Fibroblast of pulmonary artery (primary cell): Measurements from ENCODE around the gene COL6A1.

Experiments used
- DNase-seq: peaks from one replicate; pipeline ENCODE4 v3.0.0-alpha.2; 2010; ENCODE audit warnings: low read depth
- H3K4me3 ChIP-seq: replicated peaks from 2 replicates; pipeline ENCODE4 v1.5.1; 2011; ENCODE audit warnings: low read depth, mild to moderate bottlenecking, control low read depth, low read length, moderate library complexity
- TF ChIP-seq, protein P1 (sequence below): IDR thresholded peaks from 2 replicates; pipeline ENCODE4 v1.5.1; 2011; ENCODE audit warnings: mild to moderate bottlenecking, control low read depth, low read length, inconsistent platforms; ENCODE audit errors: missing control alignments

COL6A1 gene

DNA sequence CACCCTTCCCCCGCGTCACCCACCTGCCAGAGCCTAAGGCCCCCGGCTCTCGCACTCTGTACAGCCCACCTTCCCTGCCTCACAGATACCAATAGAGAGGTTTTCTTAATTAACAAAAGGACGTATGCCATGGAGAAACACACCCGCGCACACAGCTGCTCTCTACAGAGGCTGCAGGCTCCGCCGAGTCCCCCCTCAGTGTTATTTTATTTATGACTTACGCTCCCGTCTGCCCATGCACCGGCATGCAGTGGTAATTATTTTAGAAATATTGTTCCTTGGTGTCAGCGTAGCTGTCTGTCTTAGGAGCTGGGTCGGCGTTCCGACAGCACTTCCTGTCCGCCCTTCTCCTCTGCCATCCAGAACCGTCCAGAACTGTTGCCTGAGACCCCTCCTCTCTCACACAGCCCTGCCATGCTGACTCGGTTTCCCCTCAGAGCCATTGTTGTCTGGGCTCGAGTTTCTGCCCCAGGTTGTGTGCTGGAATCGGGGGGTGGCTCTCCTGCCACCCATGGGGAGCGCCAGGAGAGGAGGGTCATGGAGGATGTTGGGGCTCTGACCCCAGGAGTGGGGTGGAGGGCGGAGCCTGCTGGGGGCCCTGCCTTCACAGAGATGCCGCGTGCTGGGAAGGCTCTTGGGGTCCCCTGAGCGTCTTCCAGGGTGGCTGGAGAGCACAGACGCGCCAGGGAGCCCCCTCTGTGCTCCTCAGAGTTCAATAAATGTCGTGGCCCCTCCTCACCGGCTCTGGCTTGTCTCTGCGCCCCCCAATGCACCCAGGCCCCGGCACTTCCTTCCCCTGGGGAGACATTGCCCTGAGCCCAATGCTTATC, 39.6 kb upstream of the COL6A1 start:
- DNase-seq, result no peak
- TF ChIP-seq, protein P1, sequence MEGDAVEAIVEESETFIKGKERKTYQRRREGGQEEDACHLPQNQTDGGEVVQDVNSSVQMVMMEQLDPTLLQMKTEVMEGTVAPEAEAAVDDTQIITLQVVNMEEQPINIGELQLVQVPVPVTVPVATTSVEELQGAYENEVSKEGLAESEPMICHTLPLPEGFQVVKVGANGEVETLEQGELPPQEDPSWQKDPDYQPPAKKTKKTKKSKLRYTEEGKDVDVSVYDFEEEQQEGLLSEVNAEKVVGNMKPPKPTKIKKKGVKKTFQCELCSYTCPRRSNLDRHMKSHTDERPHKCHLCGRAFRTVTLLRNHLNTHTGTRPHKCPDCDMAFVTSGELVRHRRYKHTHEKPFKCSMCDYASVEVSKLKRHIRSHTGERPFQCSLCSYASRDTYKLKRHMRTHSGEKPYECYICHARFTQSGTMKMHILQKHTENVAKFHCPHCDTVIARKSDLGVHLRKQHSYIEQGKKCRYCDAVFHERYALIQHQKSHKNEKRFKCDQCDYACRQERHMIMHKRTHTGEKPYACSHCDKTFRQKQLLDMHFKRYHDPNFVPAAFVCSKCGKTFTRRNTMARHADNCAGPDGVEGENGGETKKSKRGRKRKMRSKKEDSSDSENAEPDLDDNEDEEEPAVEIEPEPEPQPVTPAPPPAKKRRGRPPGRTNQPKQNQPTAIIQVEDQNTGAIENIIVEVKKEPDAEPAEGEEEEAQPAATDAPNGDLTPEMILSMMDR, result no peak
- no peak overlapping the region for H3K4me3 ChIP-seq

DNA sequence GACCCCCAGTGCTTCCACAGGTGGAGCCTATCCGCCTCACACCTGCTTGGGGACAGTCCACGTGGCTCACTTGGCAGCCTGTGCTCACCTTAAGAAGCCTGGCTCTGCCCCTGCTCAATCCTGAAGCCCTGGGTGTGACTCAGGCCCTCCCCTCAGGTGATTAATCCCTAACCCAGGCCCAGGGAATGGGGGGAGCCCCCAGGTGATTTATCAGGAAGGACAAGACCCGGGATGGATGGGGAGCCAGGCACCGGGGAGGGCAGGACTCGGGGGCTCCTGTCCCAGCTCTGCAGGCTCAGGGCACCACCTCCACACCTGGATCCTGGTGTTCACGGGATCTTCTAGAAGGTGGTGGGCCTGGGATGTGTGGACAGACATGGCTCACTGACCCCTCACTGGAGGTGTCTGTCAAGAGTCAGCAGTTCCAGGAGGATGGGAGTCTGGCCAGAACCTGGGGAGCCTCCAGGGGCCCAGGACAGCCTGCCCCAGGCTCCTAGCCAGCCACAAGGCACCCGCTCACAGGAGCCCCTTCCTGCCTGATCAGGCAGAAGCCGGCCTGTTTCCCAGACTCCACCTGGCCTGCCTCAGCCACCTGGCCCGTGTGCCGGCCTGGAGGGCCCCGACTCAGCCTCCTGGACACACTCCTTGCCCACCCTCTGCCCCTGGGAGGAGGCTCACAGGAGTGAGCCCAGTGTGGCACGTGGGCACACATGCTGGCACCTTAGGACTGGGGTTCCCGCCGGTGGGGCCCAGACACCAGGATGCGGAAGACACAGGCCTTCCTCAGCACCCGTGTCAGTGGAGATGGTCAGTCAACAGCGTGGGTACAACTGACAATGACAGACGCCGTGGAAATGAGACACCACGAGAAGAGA, 38.6 kb upstream of the COL6A1 start:
- TF ChIP-seq, protein P1, result no peak
- DNase-seq, result no peak
- H3K4me3 ChIP-seq, result no peak overlapping the region

DNA sequence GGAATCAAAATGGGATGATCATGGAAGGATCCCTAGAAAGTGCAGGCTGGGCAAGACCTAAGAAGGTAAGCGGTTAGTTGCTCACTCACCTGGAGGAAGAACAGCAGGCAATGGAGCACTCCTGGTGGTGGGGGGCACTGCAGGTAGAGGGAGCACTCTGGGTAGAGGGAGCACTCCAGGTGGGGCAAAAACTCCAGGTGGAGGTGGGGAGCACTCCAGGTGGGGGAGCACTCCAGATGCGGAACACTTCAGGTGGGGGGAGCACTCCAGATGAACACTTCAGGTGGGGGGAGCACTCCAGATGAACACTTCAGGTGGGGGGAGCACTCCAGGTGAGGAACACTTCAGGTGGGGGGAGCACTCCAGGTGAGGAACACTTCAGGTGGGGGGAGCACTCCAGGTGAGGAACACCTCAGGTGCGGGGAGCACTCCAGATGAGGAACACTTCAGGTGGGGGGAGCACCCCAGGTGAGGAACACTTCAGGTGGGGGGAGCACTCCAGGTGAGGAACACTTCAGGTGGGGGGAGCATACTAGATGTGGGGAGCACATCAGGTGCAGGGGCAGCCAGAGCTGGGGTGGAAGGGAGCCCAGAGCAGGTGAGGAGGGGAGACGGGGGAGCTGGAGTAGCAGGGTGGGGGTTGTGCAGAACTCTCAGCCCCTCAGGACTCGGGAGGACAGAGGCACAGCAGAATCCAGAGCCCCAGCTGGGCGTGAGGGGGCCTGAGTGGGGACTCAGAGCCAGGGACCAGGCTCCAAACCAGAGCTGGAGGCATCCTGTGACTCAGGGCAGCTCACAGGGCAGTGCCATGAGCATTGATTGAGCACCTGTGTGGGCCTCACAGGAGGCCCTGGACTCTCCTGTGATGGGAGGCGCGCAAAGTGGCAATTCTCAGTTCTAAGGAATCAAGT, 37.7 kb upstream of the COL6A1 start:
- DNase-seq, result no peak
- TF ChIP-seq, protein P1, result no peak
- H3K4me3 ChIP-seq, result no peak overlapping the region

GRCh38 chr21:45944601-45945000, 37.0 kb upstream of the COL6A1 start:
- DNase-seq, result no peak
- TF ChIP-seq, protein P1, result no peak
- H3K4me3 ChIP-seq, result no peak overlapping the region

DNA sequence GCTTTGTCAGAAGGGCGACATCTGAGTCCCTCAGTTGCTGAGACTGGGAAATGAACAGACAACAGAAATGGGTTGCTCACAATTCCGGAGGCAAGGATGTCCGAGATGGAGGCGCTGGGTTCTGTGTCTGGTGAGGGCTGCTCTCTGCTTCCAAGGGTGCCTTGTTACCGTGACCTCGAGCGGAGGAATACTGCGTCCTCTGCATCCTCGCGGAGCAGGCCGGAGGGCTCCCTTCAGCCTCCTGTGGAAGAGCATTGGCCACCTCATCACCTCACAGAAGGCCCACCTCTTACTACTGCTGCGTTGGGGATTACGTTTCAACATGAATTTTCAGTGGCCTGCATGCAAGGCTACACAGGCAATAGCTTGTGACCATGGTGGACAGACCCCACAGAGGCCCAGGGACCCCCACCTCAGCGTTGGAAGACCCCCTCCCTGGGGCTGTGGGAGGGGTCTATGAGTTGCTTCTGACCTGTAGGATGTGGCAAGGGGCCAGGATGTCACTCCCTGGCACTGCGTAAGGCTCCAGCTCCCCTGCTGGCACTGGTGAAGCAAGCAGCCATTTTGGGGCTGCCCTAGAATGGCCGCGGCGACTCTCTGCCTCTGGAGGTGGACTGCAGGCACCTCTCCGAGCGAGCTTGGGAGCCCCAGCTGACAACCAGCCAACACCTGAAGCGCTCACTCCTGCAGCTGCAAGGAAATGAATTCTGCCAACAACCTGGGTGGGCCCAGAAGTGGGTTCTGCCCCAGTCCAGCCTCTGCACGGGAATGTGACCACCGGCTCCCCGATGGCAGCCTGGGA, 36.3 kb upstream of the COL6A1 start:
- H3K4me3 ChIP-seq, result no peak overlapping the region
- no peak for DNase-seq
- TF ChIP-seq, protein P1, result no peak

GRCh38 chr21:45945868-45946210, 35.7 kb upstream of the COL6A1 start:
- DNase-seq, result no peak
- H3K4me3 ChIP-seq, result no peak overlapping the region
- TF ChIP-seq, protein P1, result no peak
